ENCODE data around the gene CNTN1. TPM values are rescaled to one million over a fixed set of nuclear protein-coding genes. Genes with fewer than 3 reads are reported as not detected.
"Not testable (repeated sequence)": the region's sequence is repeated elsewhere in the genome, so short reads cannot be mapped to it uniquely, and the experiment has no call there.

CNTN1 gene
- total and polyA plus RNA-seq, 5 experiments from 2014 or later, result not detected

DNA sequence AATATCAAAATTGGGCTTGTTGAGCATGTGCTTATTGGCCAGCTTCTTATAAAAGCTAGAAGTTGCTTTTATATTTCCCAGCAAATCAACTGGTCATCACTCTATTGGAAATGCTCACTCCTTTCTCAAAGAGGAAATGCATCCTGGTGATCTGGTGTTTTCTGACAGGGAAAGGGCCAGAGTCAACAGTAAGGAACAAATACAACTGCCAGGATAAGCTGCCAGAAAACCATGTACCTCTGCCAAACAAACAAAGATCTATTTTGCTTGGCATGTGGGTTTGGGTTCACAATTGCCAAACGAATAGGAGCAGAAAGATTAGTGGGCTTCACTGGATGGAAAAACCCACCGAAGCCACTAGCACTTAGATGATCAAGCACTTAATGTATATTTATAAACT is 369.0 kb downstream of the CNTN1 start:
- ATAC-seq (no peak), DNase-seq (no peak)
- Mint-ChIP-seq H3K9me3 (peaks cover 0 to 6% (median 0%) of the 10 kb centered on the region in 9 donors), H3K4me1 (no peaks in the 10 kb centered on the region), H3K27me3 (no peaks in the 10 kb centered on the region), H3K4me3 (no peak overlapping the region), H3K36me3 (no peaks in the 10 kb centered on the region), H3K27ac (no peak overlapping the region)
- POLR2A ChIA-PET, result no interaction called here

DNA sequence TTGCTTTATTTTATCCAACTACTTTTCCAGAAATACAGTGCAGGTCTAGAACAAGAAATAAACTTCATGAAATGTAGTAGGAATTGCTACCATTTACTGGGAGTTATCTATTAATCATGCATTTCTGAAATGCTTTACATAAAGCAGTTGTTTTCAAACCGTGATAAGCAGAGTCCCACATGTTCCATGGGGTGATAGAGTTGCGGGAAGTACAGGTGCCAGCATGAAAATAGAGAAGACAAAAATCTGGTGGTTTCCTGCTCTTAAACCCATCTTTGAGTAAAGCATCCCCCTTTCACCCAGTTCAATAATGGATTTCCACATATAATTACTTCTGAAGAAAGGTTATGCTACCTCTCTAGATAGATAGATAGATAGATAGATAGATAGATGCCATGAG is 372.2 kb downstream of the CNTN1 start:
- Mint-ChIP-seq H3K27me3 (no peaks in the 10 kb centered on the region), H3K36me3 (no peaks in the 10 kb centered on the region), H3K9me3 (peaks cover 0 to 3% (median 0%) of the 10 kb centered on the region in 9 donors), H3K27ac (no peak overlapping the region), H3K4me1 (no peaks in the 10 kb centered on the region), H3K4me3 (no peak overlapping the region)
- no peak for DNase-seq
- ATAC-seq, result no peak
- POLR2A ChIA-PET, result no interaction called here

DNA sequence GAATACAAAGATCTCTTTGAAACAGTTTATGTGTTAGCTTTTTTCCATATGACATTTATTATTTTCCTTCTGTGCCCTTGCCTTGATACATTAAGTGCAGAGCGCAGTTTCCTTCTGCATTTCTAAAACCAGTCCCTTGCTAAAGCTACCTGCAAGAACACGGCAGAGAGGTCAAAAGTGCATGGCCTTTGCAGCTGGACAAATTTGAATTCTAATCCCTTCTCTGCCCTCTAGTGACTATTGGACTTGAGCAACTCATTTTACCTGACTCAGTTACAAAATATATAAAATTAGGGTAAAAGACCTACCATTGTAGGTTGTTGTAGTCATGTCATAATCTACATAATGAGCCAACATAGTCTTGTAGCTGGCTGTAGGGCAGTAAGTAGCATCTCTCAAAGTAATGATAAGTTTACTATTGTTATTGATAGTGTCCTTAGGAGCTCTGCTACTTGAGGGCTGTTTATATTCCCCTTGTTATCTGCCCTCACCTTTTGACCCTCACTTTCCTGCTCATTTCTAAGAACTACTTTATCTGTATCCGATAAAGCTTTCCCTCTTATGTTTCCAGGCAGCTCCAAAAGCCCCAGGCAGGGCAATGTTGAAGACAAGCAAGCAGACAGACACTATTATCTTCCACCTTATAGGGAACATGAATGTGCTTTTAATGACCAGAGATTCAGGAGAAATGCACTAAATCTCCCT is 375.9 kb downstream of the CNTN1 start:
- Mint-ChIP-seq H3K4me1 (no peaks in the 10 kb centered on the region), H3K9me3 (peaks cover 0 to 3% (median 2%) of the 10 kb centered on the region in 9 donors), H3K27ac (no peak overlapping the region), H3K4me3 (no peak overlapping the region), H3K36me3 (no peaks in the 10 kb centered on the region), H3K27me3 (no peaks in the 10 kb centered on the region)
- POLR2A ChIA-PET, result no interaction called here
- DNase-seq (no peak), ATAC-seq (no peak)

DNA sequence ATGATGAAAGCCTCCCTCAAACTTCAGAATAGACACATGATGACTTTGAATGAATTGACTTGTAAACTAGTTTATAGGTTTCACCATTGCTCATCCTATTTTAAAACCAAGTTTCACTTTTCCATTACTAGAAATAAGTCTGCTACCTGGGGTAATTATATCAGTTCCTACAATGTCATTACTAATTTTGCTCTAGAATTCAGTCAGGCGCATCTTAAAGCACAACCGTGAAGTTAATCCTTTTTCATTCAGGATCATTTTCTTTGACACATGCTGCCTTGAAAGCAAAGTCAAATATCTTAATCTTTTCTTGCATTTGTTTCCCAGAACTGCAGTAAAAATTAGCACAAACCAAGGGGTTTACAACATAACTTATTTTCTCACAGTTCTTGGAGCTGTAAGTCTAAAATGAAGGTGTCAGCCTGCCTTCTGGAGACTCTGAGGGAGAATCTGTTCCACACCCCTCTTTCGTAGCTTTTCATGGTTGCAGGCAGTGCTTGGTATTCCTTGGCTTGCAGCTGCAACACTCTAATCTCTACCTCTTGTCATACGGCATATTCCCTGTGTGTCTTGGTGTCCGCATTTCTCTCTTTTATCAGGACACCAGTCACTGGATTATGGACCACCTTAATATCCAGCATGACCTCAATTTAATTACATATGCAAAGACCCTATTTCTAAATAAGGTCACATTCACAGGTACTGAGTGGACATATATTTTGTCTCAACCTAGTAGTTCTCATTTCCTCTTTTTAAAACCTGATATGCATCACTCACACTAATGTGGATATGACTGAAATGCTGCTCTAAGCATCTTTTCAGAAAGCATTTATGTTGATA is 381.6 kb downstream of the CNTN1 start:
- Mint-ChIP-seq H3K27ac (no peak overlapping the region), H3K4me1 (no peaks in the 10 kb centered on the region), H3K36me3 (no peaks in the 10 kb centered on the region), H3K27me3 (no peaks in the 10 kb centered on the region), H3K9me3 (peaks cover 0 to 7% (median 1%) of the 10 kb centered on the region in 9 donors), H3K4me3 (no peak overlapping the region)
- POLR2A ChIA-PET, result no interaction called here
- ATAC-seq (no peak), DNase-seq (no peak)

DNA sequence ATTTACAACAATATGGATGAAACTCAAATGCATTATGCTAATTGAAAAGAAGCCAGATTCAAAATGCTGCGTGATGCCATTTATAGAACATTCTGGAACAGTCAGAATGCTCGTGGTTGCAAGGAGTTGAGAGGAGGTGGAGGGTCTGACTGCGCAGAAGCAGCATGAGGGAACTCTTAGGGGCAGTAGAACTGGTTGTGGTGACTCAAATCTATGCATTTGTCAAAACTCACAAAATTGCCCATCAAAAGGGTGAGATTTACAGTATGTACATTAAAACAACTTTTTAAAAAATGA is 382.2 kb downstream of the CNTN1 start:
- POLR2A ChIA-PET, result no interaction called here
- no peak for ATAC-seq
- H3K4me3 Mint-ChIP-seq, result no peak overlapping the region
- no peaks in the 10 kb centered on the region for H3K4me1 Mint-ChIP-seq
- peaks cover 0 to 7% (median 2%) of the 10 kb centered on the region in 9 donors for H3K9me3 Mint-ChIP-seq
- no peaks in the 10 kb centered on the region for H3K27me3 Mint-ChIP-seq
- no peak overlapping the region for H3K27ac Mint-ChIP-seq
- no peak for DNase-seq
- no peaks in the 10 kb centered on the region for H3K36me3 Mint-ChIP-seq

DNA sequence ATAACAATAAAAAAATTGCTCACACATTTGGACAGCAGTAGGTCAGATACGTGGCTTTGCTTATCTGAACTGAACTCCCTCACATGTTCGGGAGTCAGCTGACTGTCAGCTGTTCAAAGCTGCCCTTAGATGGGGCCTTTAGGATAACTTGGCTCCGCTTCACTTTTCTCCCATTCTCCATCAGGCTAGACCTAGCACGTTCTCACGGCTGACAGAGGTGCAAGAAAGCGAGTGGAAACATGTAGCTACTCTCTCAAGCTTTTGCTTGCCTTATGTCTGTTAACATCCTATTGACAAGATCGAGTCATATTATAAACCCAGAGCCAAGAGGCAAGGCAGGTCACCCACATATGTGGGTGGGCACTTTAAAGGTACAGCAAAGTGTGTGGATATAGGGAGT is 383.9 kb downstream of the CNTN1 start:
- Mint-ChIP-seq H3K4me1 (no peaks in the 10 kb centered on the region), H3K9me3 (peaks cover 5 to 18% (median 13%) of the 10 kb centered on the region in 9 donors), H3K27me3 (no peaks in the 10 kb centered on the region), H3K36me3 (peaks cover 0 to 5% (median 0%) of the 10 kb centered on the region in 3 donors), H3K27ac (no peak overlapping the region), H3K4me3 (no peak overlapping the region)
- POLR2A ChIA-PET, result no interaction called here
- ATAC-seq (no peak), DNase-seq (no peak)

DNA sequence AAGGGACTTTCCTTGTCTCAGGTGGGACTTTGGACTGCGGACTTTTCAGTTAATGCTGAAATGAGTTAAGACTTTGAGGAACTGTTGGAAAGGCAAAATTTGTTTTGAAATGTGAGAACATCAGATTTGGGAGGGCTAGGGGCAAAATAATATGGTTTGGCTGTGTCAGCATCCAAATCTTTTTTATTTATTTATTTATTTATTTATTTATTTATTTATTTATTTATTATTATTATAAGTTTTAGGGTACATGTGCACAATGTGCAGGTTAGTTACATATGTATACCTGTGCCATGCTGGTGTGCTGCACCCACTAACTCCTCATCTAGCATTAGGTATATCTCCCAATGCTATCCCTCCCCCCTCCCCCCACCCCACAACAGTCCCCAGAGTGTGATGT is 389.0 kb downstream of the CNTN1 start:
- peak overlapping the region in 1 of 10 donors; percentile 15 for H3K4me3 Mint-ChIP-seq
- H3K27me3 Mint-ChIP-seq, ATAC-seq, H3K4me1 Mint-ChIP-seq, DNase-seq, POLR2A ChIA-PET, H3K36me3 Mint-ChIP-seq, H3K27ac Mint-ChIP-seq: not testable (repeated sequence)
- H3K9me3 Mint-ChIP-seq, result peaks cover 5 to 20% (median 14%) of the 10 kb centered on the region in 9 donors

DNA sequence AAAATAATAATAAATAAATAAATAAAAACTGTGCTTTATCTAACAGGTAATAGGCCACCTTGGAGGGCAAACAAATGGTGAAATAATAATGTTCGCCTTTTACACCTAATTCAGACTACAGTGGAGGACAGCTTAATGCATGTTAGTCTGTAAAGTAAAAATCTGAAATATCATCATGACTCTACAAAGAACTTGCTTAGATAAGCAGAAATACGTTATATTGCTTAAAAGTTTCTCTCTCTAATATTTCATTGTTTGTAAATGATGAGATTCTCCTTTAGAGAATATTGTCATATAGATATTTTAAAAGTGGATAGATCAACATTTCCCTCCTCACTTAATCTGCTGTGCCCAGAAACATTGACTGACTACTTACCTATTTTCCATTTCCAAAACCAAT is 397.2 kb downstream of the CNTN1 start:
- no peaks in the 10 kb centered on the region for H3K36me3 Mint-ChIP-seq
- POLR2A ChIA-PET, result no interaction called here

DNA sequence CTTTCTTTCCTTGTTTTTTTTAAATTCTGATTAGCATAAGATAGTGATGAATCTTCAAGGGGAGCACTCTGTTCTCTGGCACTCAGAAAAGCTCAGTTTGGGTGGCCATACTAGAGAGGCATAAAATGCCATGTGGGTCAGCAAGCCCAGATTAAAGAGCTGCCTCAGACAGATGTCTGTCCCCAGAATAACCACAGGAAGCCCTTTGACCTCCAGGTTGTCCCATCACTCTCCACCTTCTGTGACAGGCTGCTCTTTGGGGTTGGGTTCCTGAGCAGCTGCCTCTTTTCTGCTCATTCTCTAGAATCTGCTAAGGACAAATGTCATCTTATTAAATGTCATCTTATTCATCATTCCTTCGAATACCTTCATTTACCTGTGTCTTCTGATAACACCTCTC is 399.9 kb downstream of the CNTN1 start:
- no peaks in the 10 kb centered on the region for H3K36me3 Mint-ChIP-seq
- POLR2A ChIA-PET, result no interaction called here
- H3K4me1 Mint-ChIP-seq, result no peaks in the 10 kb centered on the region
- no peak for DNase-seq
- H3K4me3 Mint-ChIP-seq, result no peak overlapping the region
- peaks cover 0 to 3% (median 0%) of the 10 kb centered on the region in 5 donors for H3K27me3 Mint-ChIP-seq
- no peak for ATAC-seq
- H3K9me3 Mint-ChIP-seq, result peaks cover 0 to 18% (median 6%) of the 10 kb centered on the region in 9 donors
- H3K27ac Mint-ChIP-seq, result no peak overlapping the region

More for the DNA sequence above, 397.2 kb downstream of the CNTN1 start:
- ATAC-seq, result no peak
- Mint-ChIP-seq H3K27me3 (peaks cover 0 to 3% (median 0%) of the 10 kb centered on the region in 5 donors), H3K4me1 (no peaks in the 10 kb centered on the region), H3K9me3 (peaks cover 0 to 10% (median 6%) of the 10 kb centered on the region in 9 donors), H3K27ac (no peak overlapping the region), H3K4me3 (no peak overlapping the region)
- DNase-seq, result no peak

DNA sequence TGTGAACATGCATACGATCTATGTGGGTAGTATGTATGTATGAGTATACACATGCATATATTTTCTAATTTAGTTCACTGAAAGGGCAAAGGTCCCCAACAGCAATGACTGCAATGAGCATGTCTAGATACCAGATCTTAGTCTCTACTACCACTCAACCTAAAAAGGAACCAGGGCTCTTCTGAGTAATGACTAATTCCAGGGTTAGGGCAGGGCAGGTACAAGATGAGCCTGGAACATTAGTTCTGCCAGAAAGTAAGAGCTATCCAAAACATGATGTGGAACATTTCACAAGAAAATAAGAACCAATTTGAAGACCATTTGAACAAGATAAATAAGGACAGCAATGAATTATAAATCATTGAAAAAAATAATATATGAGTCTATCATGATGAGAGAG is 404.6 kb downstream of the CNTN1 start:
- Mint-ChIP-seq H3K9me3 (peaks cover 0 to 10% (median 0%) of the 10 kb centered on the region in 9 donors), H3K4me1 (no peaks in the 10 kb centered on the region), H3K4me3 (no peak overlapping the region), H3K27me3 (peaks cover 0 to 1% (median 0%) of the 10 kb centered on the region in 5 donors), H3K36me3 (no peaks in the 10 kb centered on the region), H3K27ac (no peak overlapping the region)
- ATAC-seq (no peak), DNase-seq (no peak)
- POLR2A ChIA-PET, result no interaction called here

DNA sequence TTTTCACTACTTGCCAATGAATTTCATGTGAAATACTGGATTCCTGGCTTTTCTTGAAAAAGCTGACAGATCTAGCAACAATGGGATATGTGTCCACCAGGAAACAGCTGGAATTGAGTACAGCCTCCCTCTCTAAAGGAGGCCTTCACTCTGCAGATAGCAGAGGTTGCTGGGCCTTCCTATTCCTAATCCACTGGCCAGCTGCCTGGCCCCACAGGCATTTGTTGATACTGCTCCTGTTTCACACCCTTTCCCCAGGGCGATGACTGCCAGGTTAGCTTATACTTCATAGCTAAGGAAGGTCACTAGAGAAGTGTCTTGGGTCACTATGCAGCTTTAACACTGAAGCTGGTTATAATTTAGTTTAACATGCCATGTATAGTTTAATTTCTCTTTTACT is 408.3 kb downstream of the CNTN1 start:
- Mint-ChIP-seq H3K4me3 (no peak overlapping the region), H3K4me1 (no peaks in the 10 kb centered on the region), H3K9me3 (peaks cover 0 to 6% (median 0%) of the 10 kb centered on the region in 9 donors), H3K27me3 (peaks cover 0 to 1% (median 0%) of the 10 kb centered on the region in 5 donors), H3K27ac (no peak overlapping the region), H3K36me3 (no peaks in the 10 kb centered on the region)
- POLR2A ChIA-PET, result no interaction called here
- ATAC-seq (no peak), DNase-seq (no peak)

DNA sequence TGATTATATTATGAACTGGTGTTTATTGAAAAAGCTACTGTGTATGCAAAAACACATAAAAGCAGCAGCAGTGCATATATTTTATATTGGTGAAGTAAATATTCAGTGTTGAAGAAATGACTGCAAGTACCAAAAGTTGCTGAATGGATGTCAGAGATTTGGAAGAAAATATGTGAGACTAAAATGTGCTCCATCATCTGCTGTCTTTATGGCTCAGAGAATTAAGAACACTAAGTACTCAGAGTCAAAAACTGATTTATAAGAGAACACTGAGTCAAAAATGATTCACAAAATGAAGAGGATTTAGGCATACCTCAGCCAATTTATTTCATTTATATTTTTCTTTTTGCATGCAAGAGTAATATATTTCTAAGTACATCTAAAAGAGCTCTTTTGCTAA is 409.6 kb downstream of the CNTN1 start:
- no peak overlapping the region for H3K4me3 Mint-ChIP-seq
- POLR2A ChIA-PET, result no interaction called here
- no peak overlapping the region for H3K27ac Mint-ChIP-seq
- H3K27me3 Mint-ChIP-seq, result peaks cover 0 to 4% (median 0%) of the 10 kb centered on the region in 5 donors
- no peaks in the 10 kb centered on the region for H3K36me3 Mint-ChIP-seq
- ATAC-seq, result no peak
- DNase-seq, result no peak
- peaks cover 0 to 10% (median 0%) of the 10 kb centered on the region in 9 donors for H3K9me3 Mint-ChIP-seq
- H3K4me1 Mint-ChIP-seq, result no peaks in the 10 kb centered on the region

DNA sequence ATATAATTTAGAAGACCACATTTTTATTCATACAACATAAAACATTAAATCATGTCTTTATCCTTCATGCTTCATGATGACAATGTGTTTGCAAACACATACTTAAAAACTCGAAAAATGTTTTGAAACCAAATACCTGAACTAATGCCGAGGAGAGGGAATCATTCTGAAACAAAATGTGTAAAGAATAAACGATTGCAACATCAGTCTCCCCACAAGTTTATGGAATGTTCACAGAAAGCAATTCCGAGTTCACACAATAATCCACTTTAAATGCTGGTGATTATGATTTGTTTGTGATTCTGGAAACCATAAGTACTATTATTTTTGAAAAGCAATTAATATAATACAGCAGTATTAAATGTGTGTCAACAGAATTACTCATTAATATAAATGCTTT is 411.4 kb downstream of the CNTN1 start:
- Mint-ChIP-seq H3K27me3 (peaks cover 0 to 4% (median 0%) of the 10 kb centered on the region in 5 donors), H3K27ac (no peak overlapping the region), H3K4me1 (no peaks in the 10 kb centered on the region), H3K4me3 (no peak overlapping the region), H3K36me3 (no peaks in the 10 kb centered on the region), H3K9me3 (peaks cover 0 to 18% (median 0%) of the 10 kb centered on the region in 9 donors)
- DNase-seq (no peak), ATAC-seq (no peak)
- POLR2A ChIA-PET, result no interaction called here

Data from naive thymus-derived CD8-positive, alpha-beta T cell (primary cell).